Suprapubic skin (tissue), 4 donors: ENCODE measurements around the gene IL4I1. TPM values are rescaled to one million over a fixed set of nuclear protein-coding genes. Genes with fewer than 3 reads are reported as not detected.

Experiments
- DNase-seq, 2 donors: peaks; one replicate each; pipeline ENCODE4 v3.0.0-alpha.2; 2019; ENCODE audit warnings: low spot score in 2 of 2
- H3K27ac ChIP-seq: fragments of 200-600 bp; sonication (generic); one replicate; pipeline ENCODE4 v1.5.1; 2019
- H3K27me3 ChIP-seq: fragments of 200-600 bp; sonication (generic); one replicate; pipeline ENCODE4 v1.5.1; 2019
- H3K36me3 ChIP-seq: fragments of 200-600 bp; sonication (generic); one replicate; pipeline ENCODE4 v1.5.1; 2019
- H3K4me1 ChIP-seq: fragments of 200-600 bp; sonication (generic); one replicate; pipeline ENCODE4 v1.5.1; 2019
- H3K4me3 ChIP-seq: fragments of 200-600 bp; sonication (generic); one replicate; pipeline ENCODE4 v1.5.1; 2019; ENCODE audit warnings: mild to moderate bottlenecking
- H3K9me3 ChIP-seq: fragments of 200-600 bp; sonication (generic); one replicate; pipeline ENCODE4 v1.5.1; 2019
- EP300 ChIP-seq: sonication (generic); formaldehyde crosslinking; IDR thresholded peaks from one replicate; pipeline ENCODE4 v1.6.1; 2017; ENCODE audit warnings: antibody characterized with exemption
- POLR2A ChIP-seq, 2 donors: fragments of 450-650 bp; IDR thresholded peaks; one replicate each; pipeline ENCODE4 v1.6.1; 2017; ENCODE audit warnings: antibody characterized with exemption in 2 of 2, mild to moderate bottlenecking in 2 of 2, moderate library complexity in 2 of 2
- POLR2AphosphoS5 ChIP-seq, 3 donors: sonication (generic); formaldehyde crosslinking; IDR thresholded peaks; one replicate each; pipeline ENCODE4 v1.6.1; 2017; ENCODE audit warnings: antibody characterized with exemption in 3 of 3
- WGBS: methylation state at CpG from one replicate; pipeline ENCODE4 v1.1.5; 2018; 5-methylcytosine and 5-hydroxymethylcytosine counted together
- total RNA-seq, 4 donors: library from RNA; depleted of rRNA; stranded (reverse); fragments of >200 nt; gene quantifications; one replicate each; pipeline ENCODE4 v1.1.0, GENCODE V29; 2016
- TF ChIP-seq, protein P1 (sequence below), 2 donors: fragments of 200-600 bp in 1 of 2; fragments of 450-650 bp in 1 of 2; sonication (generic) in 1 of 2; IDR thresholded peaks; one replicate each; pipeline ENCODE4 v1.5.1; 2016 to 2019; ENCODE audit warnings: antibody characterized with exemption in 2 of 2, mild to moderate bottlenecking in 1 of 2, moderate library complexity in 1 of 2

Gene IL4I1
- total RNA-seq, 4 donors from 2014 or later = 0.89 TPM; not detected in 3

DNA sequence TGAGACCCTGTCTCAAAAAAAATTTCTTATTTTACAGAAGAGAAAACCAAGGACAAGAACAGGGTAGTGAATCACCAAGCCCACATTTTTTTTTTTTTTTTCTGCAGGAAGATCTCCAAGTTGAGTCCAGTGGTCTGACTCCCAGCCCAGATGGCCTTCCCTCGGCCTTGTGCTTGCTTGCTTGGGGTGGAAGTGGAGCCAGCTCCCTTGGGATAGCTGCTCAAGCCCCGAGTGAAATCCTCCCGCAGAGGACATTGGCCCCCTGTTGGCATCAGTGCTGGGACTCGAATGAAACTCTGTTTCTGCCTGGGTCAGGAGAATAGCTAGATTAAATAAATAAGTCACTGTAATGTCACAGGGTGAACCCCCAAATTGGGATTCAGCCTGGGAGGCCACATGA, 42.0 kb upstream of the IL4I1 start:
- peaks cover 7% of the 10 kb centered on the region for H3K4me1 ChIP-seq
- no peaks in the 10 kb centered on the region for H3K27me3 ChIP-seq
- TF ChIP-seq POLR2AphosphoS5 (IDR thresholded peaks at IDR 0.05) (no peak), EP300 (no peak), POLR2A (IDR thresholded peaks at IDR 0.05) (no peak)
- TF ChIP-seq, protein P1, sequence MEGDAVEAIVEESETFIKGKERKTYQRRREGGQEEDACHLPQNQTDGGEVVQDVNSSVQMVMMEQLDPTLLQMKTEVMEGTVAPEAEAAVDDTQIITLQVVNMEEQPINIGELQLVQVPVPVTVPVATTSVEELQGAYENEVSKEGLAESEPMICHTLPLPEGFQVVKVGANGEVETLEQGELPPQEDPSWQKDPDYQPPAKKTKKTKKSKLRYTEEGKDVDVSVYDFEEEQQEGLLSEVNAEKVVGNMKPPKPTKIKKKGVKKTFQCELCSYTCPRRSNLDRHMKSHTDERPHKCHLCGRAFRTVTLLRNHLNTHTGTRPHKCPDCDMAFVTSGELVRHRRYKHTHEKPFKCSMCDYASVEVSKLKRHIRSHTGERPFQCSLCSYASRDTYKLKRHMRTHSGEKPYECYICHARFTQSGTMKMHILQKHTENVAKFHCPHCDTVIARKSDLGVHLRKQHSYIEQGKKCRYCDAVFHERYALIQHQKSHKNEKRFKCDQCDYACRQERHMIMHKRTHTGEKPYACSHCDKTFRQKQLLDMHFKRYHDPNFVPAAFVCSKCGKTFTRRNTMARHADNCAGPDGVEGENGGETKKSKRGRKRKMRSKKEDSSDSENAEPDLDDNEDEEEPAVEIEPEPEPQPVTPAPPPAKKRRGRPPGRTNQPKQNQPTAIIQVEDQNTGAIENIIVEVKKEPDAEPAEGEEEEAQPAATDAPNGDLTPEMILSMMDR (IDR thresholded peaks at IDR 0.05) = no peak
- no peaks in the 10 kb centered on the region for H3K9me3 ChIP-seq
- WGBS = 77% methylated on average over 4 of the region's 4 CpGs
- H3K4me3 ChIP-seq = no peak overlapping the region
- H3K36me3 ChIP-seq = no peaks in the 10 kb centered on the region
- no peak overlapping the region for H3K27ac ChIP-seq
- DNase-seq = no peak

DNA sequence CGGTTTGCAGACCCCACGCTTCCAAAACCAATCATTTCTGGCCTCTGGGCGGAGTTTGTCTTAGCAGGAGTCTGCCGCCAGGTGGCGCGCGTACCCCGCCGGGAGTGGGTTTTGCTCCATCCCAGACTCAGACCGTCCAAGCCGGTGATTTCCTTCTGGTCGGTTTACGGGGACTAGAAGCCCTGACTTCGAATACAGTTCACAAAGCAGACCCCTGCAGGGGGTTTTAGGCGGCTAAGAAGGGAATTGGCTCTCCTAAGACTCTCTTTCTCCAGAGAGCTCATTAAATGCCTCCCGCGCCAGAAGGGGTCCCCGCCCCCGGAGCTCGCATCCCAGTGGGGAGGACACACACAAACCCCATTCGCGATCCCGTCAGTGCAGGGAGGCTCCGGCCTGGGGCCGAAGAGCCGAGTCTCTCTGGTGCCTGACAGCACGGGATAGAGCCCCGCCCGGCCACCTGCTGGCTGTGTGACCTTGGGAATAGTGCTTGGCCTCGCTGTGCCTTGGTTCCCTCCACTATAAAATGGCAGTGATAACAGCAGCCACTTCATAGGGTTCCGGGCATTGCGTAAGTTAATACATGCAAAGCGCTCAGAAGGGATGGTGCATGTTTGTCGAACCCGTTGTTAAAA, 41.2 kb upstream of the IL4I1 start:
- H3K4me3 ChIP-seq = no peak overlapping the region
- 54% methylated on average over 11 of the region's 35 CpGs for WGBS
- no peaks in the 10 kb centered on the region for H3K9me3 ChIP-seq
- TF ChIP-seq POLR2AphosphoS5 (IDR thresholded peaks at IDR 0.05) = no peak
- TF ChIP-seq EP300 = no peak
- no peak for TF ChIP-seq POLR2A (IDR thresholded peaks at IDR 0.05)
- TF ChIP-seq, protein P1 (IDR thresholded peaks at IDR 0.05) = peak; percentile 84 to 94
- DNase-seq = peak in 1 of 2 donors; percentile 79
- H3K4me1 ChIP-seq = peaks cover 7% of the 10 kb centered on the region
- H3K27me3 ChIP-seq = no peaks in the 10 kb centered on the region
- peaks cover 2% of the 10 kb centered on the region for H3K36me3 ChIP-seq
- H3K27ac ChIP-seq = no peak overlapping the region

DNA sequence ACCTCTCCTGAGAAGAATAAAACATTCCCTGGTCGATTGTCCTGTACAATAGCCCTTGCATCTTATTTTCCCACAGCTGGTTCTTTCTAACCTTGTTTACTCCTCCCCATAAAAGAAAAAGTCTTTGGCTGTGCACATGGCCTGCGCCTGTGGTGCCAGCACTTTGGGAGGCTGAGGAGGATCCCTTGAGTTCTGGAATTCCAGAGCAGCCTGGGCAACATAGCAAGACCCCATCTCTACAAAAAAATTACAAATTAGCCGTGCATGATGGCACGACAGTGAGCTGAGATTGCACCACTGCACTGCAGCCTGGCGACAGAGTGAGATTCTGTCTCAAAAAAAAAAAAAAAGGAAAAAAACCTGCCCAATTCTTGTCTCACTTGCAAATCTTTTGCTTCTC, 39.9 kb upstream of the IL4I1 start:
- TF ChIP-seq POLR2A (IDR thresholded peaks at IDR 0.05) (no peak), EP300 (no peak), POLR2AphosphoS5 (IDR thresholded peaks at IDR 0.05) (no peak)
- TF ChIP-seq, protein P1 (IDR thresholded peaks at IDR 0.05) = no peak
- Histone ChIP-seq H3K36me3 (peaks cover 8% of the 10 kb centered on the region), H3K9me3 (no peaks in the 10 kb centered on the region), H3K4me1 (peaks cover 7% of the 10 kb centered on the region), H3K27me3 (no peaks in the 10 kb centered on the region), H3K27ac (no peak overlapping the region), H3K4me3 (no peak overlapping the region)
- no peak for DNase-seq
- 75% methylated on average over 5 of the region's 5 CpGs for WGBS

DNA sequence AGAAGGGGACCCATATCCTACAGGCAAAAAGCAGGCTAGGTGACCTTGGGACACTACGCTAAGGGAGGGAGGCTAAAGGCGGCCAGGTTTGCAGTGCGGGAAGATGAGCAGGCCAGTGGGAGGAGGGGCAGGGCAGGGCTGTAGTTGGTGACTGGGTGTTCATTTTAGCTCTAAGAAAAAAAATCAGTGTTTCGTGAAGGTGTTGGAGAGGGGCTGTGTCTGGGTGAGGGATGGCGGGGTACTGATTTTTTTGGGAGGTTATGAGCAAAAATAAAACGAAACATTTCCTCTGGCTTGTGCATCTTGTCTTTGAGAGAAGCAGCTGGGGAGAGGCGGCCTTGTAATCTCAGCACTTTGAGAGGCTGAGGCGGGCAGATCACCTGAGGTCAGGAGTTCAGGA, 37.0 kb upstream of the IL4I1 start:
- DNase-seq = no peak
- peaks cover 8% of the 10 kb centered on the region for H3K36me3 ChIP-seq
- H3K4me3 ChIP-seq = no peak overlapping the region
- no peaks in the 10 kb centered on the region for H3K27me3 ChIP-seq
- TF ChIP-seq EP300 = no peak
- no peak for TF ChIP-seq POLR2A (IDR thresholded peaks at IDR 0.05)
- TF ChIP-seq, protein P1 (IDR thresholded peaks at IDR 0.05) = no peak
- no peak for TF ChIP-seq POLR2AphosphoS5 (IDR thresholded peaks at IDR 0.05)
- H3K27ac ChIP-seq = no peak overlapping the region
- no peaks in the 10 kb centered on the region for H3K9me3 ChIP-seq
- H3K4me1 ChIP-seq = peaks cover 20% of the 10 kb centered on the region
- WGBS = 97% methylated on average over 8 of the region's 8 CpGs

DNA sequence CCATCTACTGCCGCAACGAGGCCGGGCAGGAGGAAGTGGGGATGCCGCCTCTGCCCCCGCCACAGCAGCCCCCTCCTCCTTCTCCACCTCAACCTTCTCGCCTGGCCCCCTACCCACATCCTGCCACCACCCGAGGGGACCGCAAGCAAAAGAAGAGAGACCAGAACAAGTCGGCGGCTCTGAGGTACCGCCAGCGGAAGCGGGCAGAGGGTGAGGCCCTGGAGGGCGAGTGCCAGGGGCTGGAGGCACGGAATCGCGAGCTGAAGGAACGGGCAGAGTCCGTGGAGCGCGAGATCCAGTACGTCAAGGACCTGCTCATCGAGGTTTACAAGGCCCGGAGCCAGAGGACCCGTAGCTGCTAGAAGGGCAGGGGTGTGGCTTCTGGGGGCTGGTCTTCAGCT, 36.0 kb upstream of the IL4I1 start:
- peaks cover 8% of the 10 kb centered on the region for H3K36me3 ChIP-seq
- no peak overlapping the region for H3K4me3 ChIP-seq
- peaks cover 24% of the 10 kb centered on the region for H3K4me1 ChIP-seq
- TF ChIP-seq, protein P1 (IDR thresholded peaks at IDR 0.05) = no peak
- TF ChIP-seq POLR2A (IDR thresholded peaks at IDR 0.05) (no peak), EP300 (no peak), POLR2AphosphoS5 (IDR thresholded peaks at IDR 0.05) (no peak)
- H3K27me3 ChIP-seq = no peaks in the 10 kb centered on the region
- no peak for DNase-seq
- WGBS = 87% methylated on average over 24 of the region's 25 CpGs
- no peak overlapping the region for H3K27ac ChIP-seq
- no peaks in the 10 kb centered on the region for H3K9me3 ChIP-seq
